Measurements from ENCODE around the gene ITPR2. TPM values are rescaled to one million over a fixed set of nuclear protein-coding genes. Genes with fewer than 3 reads are reported as not detected.

The ITPR2 gene
- total and polyA plus RNA-seq, 2 of the 8 experiments (the other 6 are each of a cell fraction or from before 2014, with no cell fraction given): 4.1 to 48.3 TPM

GRCh38 chr12:26520869-26521268 is 312.1 kb downstream of the ITPR2 start:
- no peak for FAIRE-seq

More at GRCh38 chr12:26520869-26521268, 312.1 kb downstream of the ITPR2 start:
- no peak overlapping the region for H4K5ac ChIP-seq (ENCODE audit: insufficient read length, low read depth, low read length)
- H3K56ac ChIP-seq (replicated peaks; ENCODE audit: insufficient read length, low read depth, low read length): no peak overlapping the region
- H3K27ac ChIP-seq (ENCODE audit: low read depth, low read length): no peak overlapping the region
- no peak for TF ChIP-seq TAF1 (IDR thresholded peaks at IDR 0.05; ENCODE audit: low read depth, low read length)
- TF ChIP-seq ATF3 (IDR thresholded peaks at IDR 0.05; ENCODE audit: insufficient read depth, low read depth, low read length): no peak
- TF ChIP-seq MAX (IDR thresholded peaks at IDR 0.05): no peak
- TF ChIP-seq TCF12 (IDR thresholded peaks at IDR 0.05; ENCODE audit: low read depth, low read length): no peak
- no peak for TF ChIP-seq CREB1 (IDR thresholded peaks at IDR 0.05)
- H2AFZ ChIP-seq (ENCODE audit: low read length): no peak overlapping the region
- H2BK15ac ChIP-seq (ENCODE audit: low read length): no peak overlapping the region
- no peak overlapping the region for H2BK5ac ChIP-seq (ENCODE audit: low read depth, low read length)
- H3K27me3 ChIP-seq (replicated peaks in 1 of 4; ENCODE audit: control insufficient read depth in 3 of 4, extremely low read depth in 1 of 4, insufficient read depth in 3 of 4, low read length in 3 of 4): no peaks in the 10 kb centered on the region
- H4K20me1 ChIP-seq (replicated peaks in 1 of 2; ENCODE audit: control insufficient read depth in 1 of 2, insufficient read depth in 2 of 2, low read length in 2 of 2): no peaks in the 10 kb centered on the region
- no peaks in the 10 kb centered on the region for H3K79me2 ChIP-seq (ENCODE audit: control insufficient read depth in 1 of 2, insufficient read depth in 2 of 2, low read length in 2 of 2)
- H3K4me2 ChIP-seq (ENCODE audit: insufficient read depth in 1 of 2, low read depth in 2 of 2, low read length in 2 of 2): no peak overlapping the region
- no peak overlapping the region for H3K14ac ChIP-seq (ENCODE audit: insufficient read length)
- H3K23ac ChIP-seq (ENCODE audit: insufficient read length): no peak overlapping the region
- POLR2A ChIA-PET (ENCODE audit: partially characterized antibody): interaction anchor here (1.0 kb wide), 1 partner anchor 10 kb away, joined by 3 read pairs; no protein-coding TSS in a partner anchor
- no peak overlapping the region for H2BK20ac ChIP-seq (ENCODE audit: low read length)
- H3K9me3 ChIP-seq (ENCODE audit: insufficient read depth in 2 of 2, low read depth in 1 of 2, low read length in 1 of 2): peaks cover 10 to 11% of the 10 kb centered on the region in 2 experiments; a peak in 3 of 4 replicates
- H4K8ac ChIP-seq (ENCODE audit: extremely low read depth, insufficient read depth, low read length): no peak overlapping the region
- CTCF ChIA-PET (ENCODE audit: partially characterized antibody): interaction anchor here (1.0 kb wide), 1 partner anchor 10 kb away, joined by 3 read pairs; no protein-coding TSS in a partner anchor
- H3K9ac ChIP-seq (replicated peaks in 1 of 4; ENCODE audit: extremely low read depth in 1 of 4, low read depth in 3 of 4, low read length in 3 of 4): no peak overlapping the region
- H3K18ac ChIP-seq (ENCODE audit: extremely low read depth, low read length): no peak overlapping the region
- H3K4me1 ChIP-seq (replicated peaks in 1 of 4; ENCODE audit: control insufficient read depth in 3 of 4, insufficient read depth in 4 of 4, low read length in 3 of 4): peaks cover 0 to 2% (median 0%) of the 10 kb centered on the region in 4 experiments; a peak in 1 of 7 replicates
- no peak overlapping the region for H2BK12ac ChIP-seq (ENCODE audit: low read depth, low read length)
- H3K4ac ChIP-seq (replicated peaks; ENCODE audit: insufficient read length, low read depth, low read length): no peak overlapping the region
- H3K4me3 ChIP-seq (ENCODE audit: extremely low read depth in 1 of 4, insufficient read depth in 2 of 4, low read depth in 3 of 4, low read length in 4 of 4): no peak overlapping the region
- H2AK5ac ChIP-seq (ENCODE audit: low read depth, low read length): no peak overlapping the region
- no peaks in the 10 kb centered on the region for H3K23me2 ChIP-seq (ENCODE audit: low read depth, low read length)
- H3K36me3 ChIP-seq (ENCODE audit: control insufficient read depth in 2 of 4, insufficient read depth in 4 of 4, low read length in 3 of 4): peaks cover 0 to 6% (median 2%) of the 10 kb centered on the region in 4 experiments; a peak in 3 of 8 replicates
- no peak overlapping the region for H2BK120ac ChIP-seq (replicated peaks; ENCODE audit: low read depth, low read length)
- no peak overlapping the region for H4K91ac ChIP-seq (replicated peaks; ENCODE audit: insufficient read length, low read length)
- DNase-seq (ENCODE audit: low read depth in 1 of 2, low spot score in 2 of 2): no peak
- H3K79me1 ChIP-seq (ENCODE audit: low read depth, low read length): no peaks in the 10 kb centered on the region
